Uterus (tissue), 4 donors: ENCODE data around the gene STAT6. TPM values are rescaled to one million over a fixed set of nuclear protein-coding genes. Genes with fewer than 3 reads are reported as not detected.

ENCODE experiments used
- DNase-seq, 2 donors: peaks; one replicate each; pipeline ENCODE4 v3.0.0-alpha.2; 2019 to 2020
- H3K27ac ChIP-seq, 2 donors: fragments of 200-600 bp; sonication (generic); 1 replicate in 1 of 2; 2 replicates in 1 of 2; pipeline ENCODE4 v1.5.1; 2016 to 2018
- H3K27me3 ChIP-seq, 2 donors: fragments of 200-600 bp; sonication (generic); one replicate each; pipeline ENCODE4 v1.5.1; 2018 to 2019; ENCODE audit warnings: control low read depth in 1 of 2
- H3K36me3 ChIP-seq, 2 donors: fragments of 200-600 bp; sonication (generic); one replicate each; pipeline ENCODE4 v1.5.1; 2019; ENCODE audit warnings: control low read depth in 1 of 2
- H3K4me1 ChIP-seq, 2 donors: fragments of 200-600 bp; sonication (generic); one replicate each; pipeline ENCODE4 v1.5.1; 2018 to 2019; ENCODE audit warnings: control low read depth in 1 of 2
- H3K4me3 ChIP-seq, 2 donors: fragments of 200-600 bp; sonication (generic); 1 replicate in 1 of 2; 2 replicates in 1 of 2; pipeline ENCODE4 v1.5.1; 2018 to 2019; ENCODE audit warnings: mild to moderate bottlenecking in 1 of 2
- H3K9me3 ChIP-seq, 2 donors: fragments of 200-600 bp; sonication (generic); one replicate each; pipeline ENCODE4 v1.5.1; 2019; ENCODE audit warnings: control low read depth in 1 of 2
- CTCF ChIP-seq, 4 experiments: fragments of 200-600 bp in 2 of 4; fragments of 450-650 bp in 2 of 4; sonication (generic) in 2 of 4; IDR thresholded peaks; one replicate each; pipeline ENCODE4 v1.5.1; 2016 to 2019; ENCODE audit warnings: antibody characterized with exemption in 4 of 4, mild to moderate bottlenecking in 2 of 4, moderate library complexity in 1 of 4
- POLR2A ChIP-seq, 2 donors: fragments of 450-650 bp; IDR thresholded peaks; one replicate each; pipeline ENCODE4 v1.6.1; 2016; ENCODE audit warnings: antibody characterized with exemption in 2 of 2, mild to moderate bottlenecking in 1 of 2, moderate library complexity in 1 of 2
- intact Hi-C: fragments of 100-400 bp; cut with DNase I; formaldehyde crosslinking; loops from one replicate; pipeline ENCODE4 v1.15.1; 2023; ENCODE audit warnings: low total_unique reads
- total RNA-seq, 4 donors: library from RNA; depleted of rRNA in 3 of 4; stranded (reverse); fragments of >200 nt in 3 of 4; gene quantifications; one replicate each; pipeline versions ENCODE4 v1.1.0 to v1.2.4, GENCODE V29; 2014 to 2023
- donor health status: DM: yes; HTN: yes; CAD: no.

The STAT6 gene
- total RNA-seq = 100 to 1,000 TPM in 2 of 4 donors, 10 to 100 TPM in 2; 62.5 to 242 (median 94.3) TPM

- TF ChIP-seq POLR2A (IDR thresholded peaks at IDR 0.05) = peak in 1 of 2 donors; percentile 63
- peak in 1 of 4 experiments; percentile 26 for TF ChIP-seq CTCF (IDR thresholded peaks at IDR 0.05)
Observed at GRCh38 chr12:57111031-57111734, at the start of gene STAT6. Gene STAT6, minus strand, starts transcription at chr12:57111362. Its CDS starts 3,084 bp downstream, at chr12:57108278.

GRCh38 chr12:57160741-57161140 lies 49.6 kb upstream of the STAT6 start:
- intact Hi-C loops = no loop called here
- Histone ChIP-seq H3K27ac (no peak overlapping the region), H3K27me3 (no peaks in the 10 kb centered on the region), H3K4me1 (no peaks in the 10 kb centered on the region), H3K4me3 (no peak overlapping the region), H3K36me3 (no peaks in the 10 kb centered on the region), H3K9me3 (no peaks in the 10 kb centered on the region)
- TF ChIP-seq POLR2A (IDR thresholded peaks at IDR 0.05) (no peak), CTCF (IDR thresholded peaks at IDR 0.05) (no peak)
- DNase-seq = no peak

More at GRCh38 chr12:57111031-57111734, at the start of gene STAT6:
- DNase-seq = peak; percentile 74 to 88
- H3K9me3 ChIP-seq = no peaks in the 10 kb centered on the region
- H3K4me1 ChIP-seq = peaks cover 0 to 14% of the 10 kb centered on the region in 2 donors
- no peaks in the 10 kb centered on the region for H3K36me3 ChIP-seq
- H3K27ac ChIP-seq = peak within 1 kb of the TSS; percentile 98 to 100
- peak within 1 kb of the TSS; percentile 64 to 85 for H3K4me3 ChIP-seq
- intact Hi-C loops = loop anchor here (5.0 kb wide), 1 partner anchor 39 kb away; no protein-coding TSS in a partner anchor
- H3K27me3 ChIP-seq = no peaks in the 10 kb centered on the region

GRCh38 chr12:57160040-57160439 lies 48.9 kb upstream of the STAT6 start:
- no peaks in the 10 kb centered on the region for H3K4me1 ChIP-seq
- DNase-seq = no peak
- no peaks in the 10 kb centered on the region for H3K36me3 ChIP-seq
- intact Hi-C loops = no loop called here
- H3K9me3 ChIP-seq = no peaks in the 10 kb centered on the region
- H3K27ac ChIP-seq = no peak overlapping the region
- H3K27me3 ChIP-seq = no peaks in the 10 kb centered on the region
- TF ChIP-seq POLR2A (IDR thresholded peaks at IDR 0.05) (no peak), CTCF (IDR thresholded peaks at IDR 0.05) (no peak)
- H3K4me3 ChIP-seq = no peak overlapping the region

DNA sequence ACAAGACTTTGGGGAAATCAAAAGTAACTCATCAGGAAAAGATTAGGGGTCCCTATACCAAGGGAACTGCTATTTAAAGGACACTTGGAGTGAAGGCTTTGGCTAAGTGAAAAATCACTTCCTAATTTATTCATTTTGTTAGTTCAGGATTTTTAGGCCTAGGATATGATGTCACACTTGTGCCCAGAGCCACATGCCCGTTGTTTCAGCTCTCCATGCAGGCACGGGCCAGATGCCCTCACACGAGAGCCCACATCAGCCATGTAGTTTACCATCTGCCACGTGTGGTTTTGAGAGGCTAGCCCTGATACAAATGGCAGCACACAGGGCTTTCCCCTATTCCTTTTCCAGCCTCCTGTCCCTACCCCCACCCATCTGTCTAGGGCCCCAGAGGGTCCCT lies 48.1 kb upstream of the STAT6 start:
- no peak overlapping the region for H3K4me3 ChIP-seq
- no peaks in the 10 kb centered on the region for H3K4me1 ChIP-seq
- no peaks in the 10 kb centered on the region for H3K27me3 ChIP-seq
- intact Hi-C loops = no loop called here
- H3K36me3 ChIP-seq = no peaks in the 10 kb centered on the region
- TF ChIP-seq CTCF (IDR thresholded peaks at IDR 0.05) = no peak
- TF ChIP-seq POLR2A (IDR thresholded peaks at IDR 0.05) = no peak
- H3K27ac ChIP-seq = no peak overlapping the region
- DNase-seq = no peak
- H3K9me3 ChIP-seq = no peaks in the 10 kb centered on the region

DNA sequence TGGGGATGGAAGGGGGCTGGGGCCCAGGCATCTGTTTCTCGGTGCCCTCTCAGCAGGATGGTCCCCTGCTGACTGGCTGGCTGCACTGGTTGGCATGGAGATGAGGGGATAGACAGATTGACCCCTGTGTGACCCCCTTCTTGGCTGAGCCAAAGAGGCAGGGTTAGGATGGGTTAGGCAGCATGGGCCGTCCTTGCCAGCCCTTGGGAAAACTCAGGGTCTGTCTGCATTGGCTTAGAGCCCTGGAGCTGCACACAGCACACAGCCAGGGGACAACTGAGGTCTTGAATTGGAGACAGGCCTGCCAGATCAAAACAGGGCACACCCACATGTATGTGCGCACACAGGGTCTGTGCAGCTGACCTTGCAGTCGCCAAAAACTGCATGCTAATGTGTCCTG lies 47.5 kb upstream of the STAT6 start:
- intact Hi-C loops = no loop called here
- H3K9me3 ChIP-seq = no peaks in the 10 kb centered on the region
- no peak for DNase-seq
- H3K36me3 ChIP-seq = no peaks in the 10 kb centered on the region
- TF ChIP-seq CTCF (IDR thresholded peaks at IDR 0.05) (no peak), POLR2A (IDR thresholded peaks at IDR 0.05) (no peak)
- no peaks in the 10 kb centered on the region for H3K27me3 ChIP-seq
- H3K4me3 ChIP-seq = no peak overlapping the region
- peak overlapping the region in 1 of 2 donors; percentile 18 for H3K27ac ChIP-seq
- no peaks in the 10 kb centered on the region for H3K4me1 ChIP-seq
